Mammary epithelial cell (primary cell): ENCODE data around the gene ADAMTS2.

Experiments
- EZH2 ChIP-seq: IDR thresholded peaks from 2 replicates; pipeline ENCODE4 v1.6.1; 2012; ENCODE audit warnings: low read length, inconsistent platforms, borderline replicate concordance
- TF ChIP-seq, protein P1 (sequence below), 2 donors: IDR thresholded peaks in 1 of 2; conservative IDR thresholded peaks in 1 of 2; 2 replicates each; pipeline ENCODE4 v1.5.1; 2011 to 2012; ENCODE audit warnings: inconsistent platforms in 2 of 2, low read length in 2 of 2, mild to moderate bottlenecking in 2 of 2, control low read depth in 1 of 2, low read depth in 1 of 2; ENCODE audit not compliant: insufficient read depth in 1 of 2; ENCODE audit errors: extremely low read depth in 1 of 2

- TF ChIP-seq, protein P1, sequence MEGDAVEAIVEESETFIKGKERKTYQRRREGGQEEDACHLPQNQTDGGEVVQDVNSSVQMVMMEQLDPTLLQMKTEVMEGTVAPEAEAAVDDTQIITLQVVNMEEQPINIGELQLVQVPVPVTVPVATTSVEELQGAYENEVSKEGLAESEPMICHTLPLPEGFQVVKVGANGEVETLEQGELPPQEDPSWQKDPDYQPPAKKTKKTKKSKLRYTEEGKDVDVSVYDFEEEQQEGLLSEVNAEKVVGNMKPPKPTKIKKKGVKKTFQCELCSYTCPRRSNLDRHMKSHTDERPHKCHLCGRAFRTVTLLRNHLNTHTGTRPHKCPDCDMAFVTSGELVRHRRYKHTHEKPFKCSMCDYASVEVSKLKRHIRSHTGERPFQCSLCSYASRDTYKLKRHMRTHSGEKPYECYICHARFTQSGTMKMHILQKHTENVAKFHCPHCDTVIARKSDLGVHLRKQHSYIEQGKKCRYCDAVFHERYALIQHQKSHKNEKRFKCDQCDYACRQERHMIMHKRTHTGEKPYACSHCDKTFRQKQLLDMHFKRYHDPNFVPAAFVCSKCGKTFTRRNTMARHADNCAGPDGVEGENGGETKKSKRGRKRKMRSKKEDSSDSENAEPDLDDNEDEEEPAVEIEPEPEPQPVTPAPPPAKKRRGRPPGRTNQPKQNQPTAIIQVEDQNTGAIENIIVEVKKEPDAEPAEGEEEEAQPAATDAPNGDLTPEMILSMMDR (conservative IDR thresholded peaks at IDR 0.05 in 1 of 2, IDR thresholded peaks at IDR 0.05 in 1 of 2; ENCODE audit: extremely low read depth in 1 of 2, insufficient read depth in 1 of 2, low read depth in 1 of 2, low read length in 2 of 2): no peak
- TF ChIP-seq EZH2: no peak
Measured at GRCh38 chr5:179301376-179301775, 43.9 kb downstream of the ADAMTS2 start.
